Measurements from ENCODE around the gene ICAM1. TPM values are rescaled to one million over a fixed set of nuclear protein-coding genes. Genes with fewer than 3 reads are reported as not detected.

The ICAM1 gene
- total and polyA plus RNA-seq, 2 of the 8 experiments (the other 6 are each of a cell fraction or from before 2014, with no cell fraction given): 4.0 to 9.4 TPM

DNA sequence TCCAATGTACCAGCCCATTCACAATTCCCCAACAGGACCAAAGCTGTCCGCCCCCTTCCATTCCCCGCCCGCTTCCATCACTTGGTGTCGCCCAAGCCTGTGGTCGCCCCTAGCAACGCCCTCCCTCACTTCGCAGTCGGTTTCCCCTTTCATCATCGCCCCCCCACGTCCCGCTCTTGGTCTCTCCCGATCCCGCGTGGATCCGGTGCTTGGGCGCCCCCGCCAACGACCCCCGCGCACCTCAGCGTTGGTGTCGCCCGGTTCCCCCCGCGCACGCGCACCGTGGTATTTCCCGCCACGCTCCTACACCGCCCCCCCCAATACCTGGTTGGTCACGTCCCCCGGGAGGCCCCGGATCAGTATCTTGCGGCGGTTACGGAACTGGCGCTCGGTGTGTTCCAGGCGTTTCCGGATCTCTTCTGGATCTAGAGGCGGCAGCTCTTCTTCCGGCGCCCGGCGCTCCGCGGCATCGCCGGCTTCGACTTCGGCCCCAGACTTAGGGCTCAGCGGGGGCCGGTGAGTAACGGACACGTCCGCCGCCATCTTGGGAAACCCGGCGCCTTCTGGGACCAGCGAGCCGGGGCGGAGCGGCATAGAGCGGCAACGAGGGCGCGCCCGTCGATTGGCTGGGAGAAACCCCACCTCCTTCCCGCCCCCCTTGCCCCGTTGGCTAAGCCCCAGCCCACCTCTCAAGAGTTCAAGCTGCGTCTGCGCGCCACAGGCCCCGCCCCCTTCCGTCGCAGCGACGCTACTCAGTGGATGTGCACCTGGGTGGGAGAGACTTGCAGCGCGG is 62.2 kb downstream of the ICAM1 start, which contains the start of gene RAVER1:
Gene RAVER1 (minus strand): TSS at position 565 of the 793 bp plus-strand sequence. CDS start 22 bp downstream, at position 543.
- no peak for FAIRE-seq
- peak; percentile 54; the same call in 1 of the 2 replicates for TF ChIP-seq SP1 (IDR thresholded peaks at IDR 0.05; ENCODE audit: low read depth, low read length)
- TF ChIP-seq TAF7 (optimal IDR thresholded peaks at IDR 0.05; ENCODE audit: borderline replicate concordance, low read depth, low read length): peak; percentile 82
- TF ChIP-seq SIN3A (conservative IDR thresholded peaks at IDR 0.05 in 1 of 2, IDR thresholded peaks at IDR 0.05 in 1 of 2; ENCODE audit: low read depth in 1 of 2, low read length in 2 of 2): peak in 1 of 2 experiments; percentile 50; a peak in 1 of 4 replicates
- no peak for TF ChIP-seq GABPA (IDR thresholded peaks at IDR 0.05; ENCODE audit: borderline replicate concordance, insufficient read depth, low read length)
- TF ChIP-seq TCF12 (IDR thresholded peaks at IDR 0.05; ENCODE audit: low read depth, low read length): no peak
- TF ChIP-seq, protein P1, sequence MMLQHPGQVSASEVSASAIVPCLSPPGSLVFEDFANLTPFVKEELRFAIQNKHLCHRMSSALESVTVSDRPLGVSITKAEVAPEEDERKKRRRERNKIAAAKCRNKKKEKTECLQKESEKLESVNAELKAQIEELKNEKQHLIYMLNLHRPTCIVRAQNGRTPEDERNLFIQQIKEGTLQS (IDR thresholded peaks at IDR 0.05; ENCODE audit: insufficient read depth, low read depth, low read length): no peak
- peak in 1 of 2 experiments; percentile 78; a peak in 1 of 3 replicates for TF ChIP-seq POLR2A (IDR thresholded peaks at IDR 0.05; ENCODE audit: control extremely low read depth in 1 of 2, low read depth in 2 of 2, low read length in 2 of 2)
- TF ChIP-seq YY1 (IDR thresholded peaks at IDR 0.05; ENCODE audit: low read depth, low read length): peak; percentile 96
- TF ChIP-seq, protein P2, sequence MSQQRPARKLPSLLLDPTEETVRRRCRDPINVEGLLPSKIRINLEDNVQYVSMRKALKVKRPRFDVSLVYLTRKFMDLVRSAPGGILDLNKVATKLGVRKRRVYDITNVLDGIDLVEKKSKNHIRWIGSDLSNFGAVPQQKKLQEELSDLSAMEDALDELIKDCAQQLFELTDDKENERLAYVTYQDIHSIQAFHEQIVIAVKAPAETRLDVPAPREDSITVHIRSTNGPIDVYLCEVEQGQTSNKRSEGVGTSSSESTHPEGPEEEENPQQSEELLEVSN (IDR thresholded peaks at IDR 0.05): 0 out of 2 replicates have a peak, but pooled peaks have one; percentile 15

More for the DNA sequence above, 62.2 kb downstream of the ICAM1 start, which contains the start of gene RAVER1:
- no peak within 1 kb of the TSS; the same call in 1 of the 2 replicates for H2AK5ac ChIP-seq (ENCODE audit: low read depth, low read length)
- H3K4me3 ChIP-seq (ENCODE audit: extremely low read depth in 1 of 4, insufficient read depth in 2 of 4, low read depth in 3 of 4, low read length in 4 of 4): peak within 1 kb of the TSS; percentile 75 to 96 (median 90)
- H3K79me1 ChIP-seq (ENCODE audit: low read depth, low read length): peaks cover 5% of the 10 kb centered on the region
- peak within 1 kb of the TSS; percentile 88; the same call in 1 of the 2 replicates for H2BK15ac ChIP-seq (ENCODE audit: low read length)
- no peaks in the 10 kb centered on the region for H3K9me3 ChIP-seq (ENCODE audit: insufficient read depth in 2 of 2, low read depth in 1 of 2, low read length in 1 of 2)
- H2BK5ac ChIP-seq (ENCODE audit: low read depth, low read length): peak within 1 kb of the TSS; percentile 82
- no peak within 1 kb of the TSS for H2BK12ac ChIP-seq (ENCODE audit: low read depth, low read length)
- H3K27ac ChIP-seq (ENCODE audit: low read depth, low read length): peak within 1 kb of the TSS; percentile 76
- H2AFZ ChIP-seq (ENCODE audit: low read length): peak within 1 kb of the TSS; percentile 43; the same call in 1 of the 2 replicates
- POLR2A ChIA-PET (ENCODE audit: partially characterized antibody): interaction anchor here (0.6 to 6.8 kb wide), 18 partner anchors 12 to 198 kb away, joined by 3 to 104 read pairs (median 6); partner anchors contain the start of genes CDC37, DNMT1, FDX2 and ICAM1
- peak within 1 kb of the TSS; percentile 76 for H4K91ac ChIP-seq (replicated peaks; ENCODE audit: insufficient read length, low read length)
- peaks cover 5 to 24% of the 10 kb centered on the region in 2 experiments for H3K79me2 ChIP-seq (ENCODE audit: control insufficient read depth in 1 of 2, insufficient read depth in 2 of 2, low read length in 2 of 2)
- peaks cover 0 to 19% (median 7%) of the 10 kb centered on the region in 4 experiments; a peak in 6 of 7 replicates for H3K4me1 ChIP-seq (replicated peaks in 1 of 4; ENCODE audit: control insufficient read depth in 3 of 4, insufficient read depth in 4 of 4, low read length in 3 of 4)
- H3K23ac ChIP-seq (ENCODE audit: insufficient read length): no peak within 1 kb of the TSS
- H3K18ac ChIP-seq (ENCODE audit: extremely low read depth, low read length): peak within 1 kb of the TSS; percentile 36; the same call in 1 of the 2 replicates
- DNase-seq (ENCODE audit: low read depth in 1 of 2, low spot score in 2 of 2): peak; percentile 84 to 94
- H4K5ac ChIP-seq (ENCODE audit: insufficient read length, low read depth, low read length): peak within 1 kb of the TSS; percentile 83
- peak within 1 kb of the TSS; percentile 95 for H3K56ac ChIP-seq (replicated peaks; ENCODE audit: insufficient read length, low read depth, low read length)
- H3K27me3 ChIP-seq (replicated peaks in 1 of 4; ENCODE audit: control insufficient read depth in 3 of 4, extremely low read depth in 1 of 4, insufficient read depth in 3 of 4, low read length in 3 of 4): peaks cover 0 to 3% (median 0%) of the 10 kb centered on the region in 4 experiments; a peak in 2 of 7 replicates
- H3K4me2 ChIP-seq (ENCODE audit: insufficient read depth in 1 of 2, low read depth in 2 of 2, low read length in 2 of 2): peak within 1 kb of the TSS; percentile 91 to 93
- no peak within 1 kb of the TSS for H2BK20ac ChIP-seq (ENCODE audit: low read length)
- no peak within 1 kb of the TSS for H3K4ac ChIP-seq (replicated peaks; ENCODE audit: insufficient read length, low read depth, low read length)
- peak within 1 kb of the TSS; percentile 59 to 86 (median 78) for H3K9ac ChIP-seq (replicated peaks in 1 of 4; ENCODE audit: extremely low read depth in 1 of 4, low read depth in 3 of 4, low read length in 3 of 4)
- H3K36me3 ChIP-seq (ENCODE audit: control insufficient read depth in 2 of 4, insufficient read depth in 4 of 4, low read length in 3 of 4): peaks cover 13 to 21% (median 17%) of the 10 kb centered on the region in 4 experiments
- CTCF ChIA-PET (ENCODE audit: partially characterized antibody): interaction anchor here (0.7 to 4.9 kb wide), 11 partner anchors 11 to 83 kb away, joined by 3 to 21 read pairs (median 4); partner anchors contain the start of genes ICAM1 and ICAM5
- peaks cover 13% of the 10 kb centered on the region for H3K23me2 ChIP-seq (ENCODE audit: low read depth, low read length)
- H2BK120ac ChIP-seq (replicated peaks; ENCODE audit: low read depth, low read length): no peak within 1 kb of the TSS
- H4K8ac ChIP-seq (ENCODE audit: extremely low read depth, insufficient read depth, low read length): peak within 1 kb of the TSS; percentile 99
- WGBS, 2 experiments (ENCODE audit: extremely low coverage in 1 of 2, insufficient coverage in 1 of 2, insufficient read length in 1 of 2, insufficient replicate concordance in 2 of 2, low coverage in 1 of 2, low lambda C conversion rate in 2 of 2, missing lambda C conversion rate in 1 of 2): 2% methylated on average over 61 of the region's 82 CpGs; no CpG with 5 or more reads in 1 of the 2 experiments
- H4K20me1 ChIP-seq (replicated peaks in 1 of 2; ENCODE audit: control insufficient read depth in 1 of 2, insufficient read depth in 2 of 2, low read length in 2 of 2): peaks cover 6 to 16% of the 10 kb centered on the region in 2 experiments
- H3K14ac ChIP-seq (ENCODE audit: insufficient read length): no peak within 1 kb of the TSS

Data from H1 (cell line).